RCC 7860 (cell line): ENCODE measurements around the gene ZMYND8.
"Not testable (repeated sequence)": the region's sequence is repeated elsewhere in the genome, so short reads cannot be mapped to it uniquely, and the experiment has no call there.

Experiments used
- DNase-seq: peaks from one replicate; pipeline ENCODE4 v3.0.0-alpha.2; 2015; ENCODE audit warnings: low spot score
- FAIRE-seq: peaks from 2 replicates; lab custom pipeline; 2012; peaks lifted over from hg19 to GRCh38; lab: Jason Lieb, UNC

ZMYND8 gene

GRCh38 chr20:47252879-47253307, 103.6 kb downstream of the ZMYND8 start:
- no peak for FAIRE-seq
- no peak for DNase-seq

GRCh38 chr20:47251154-47252020, 105.1 kb downstream of the ZMYND8 start:
- FAIRE-seq (no peak), DNase-seq (no peak)

DNA sequence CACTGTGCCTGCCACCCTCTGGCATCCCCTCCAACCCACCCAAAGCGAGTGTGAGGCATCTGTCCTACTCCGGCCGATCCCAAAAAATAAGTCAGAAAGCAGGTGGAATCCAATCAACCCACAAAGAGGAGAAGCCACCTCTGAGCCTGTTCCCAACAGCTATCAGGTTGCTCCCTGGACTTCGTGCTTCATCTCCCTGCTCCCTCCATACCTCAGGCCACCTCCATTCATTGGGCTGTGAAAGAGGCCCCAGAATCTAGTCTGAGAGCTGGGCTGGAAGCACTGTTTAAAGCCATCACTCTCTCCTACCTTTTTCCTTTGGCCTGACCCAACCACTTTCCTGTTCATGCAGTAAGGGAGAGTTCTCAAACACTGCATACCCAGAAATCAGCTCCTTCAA, 106.1 kb downstream of the ZMYND8 start:
- DNase-seq (no peak), FAIRE-seq (no peak)

DNA sequence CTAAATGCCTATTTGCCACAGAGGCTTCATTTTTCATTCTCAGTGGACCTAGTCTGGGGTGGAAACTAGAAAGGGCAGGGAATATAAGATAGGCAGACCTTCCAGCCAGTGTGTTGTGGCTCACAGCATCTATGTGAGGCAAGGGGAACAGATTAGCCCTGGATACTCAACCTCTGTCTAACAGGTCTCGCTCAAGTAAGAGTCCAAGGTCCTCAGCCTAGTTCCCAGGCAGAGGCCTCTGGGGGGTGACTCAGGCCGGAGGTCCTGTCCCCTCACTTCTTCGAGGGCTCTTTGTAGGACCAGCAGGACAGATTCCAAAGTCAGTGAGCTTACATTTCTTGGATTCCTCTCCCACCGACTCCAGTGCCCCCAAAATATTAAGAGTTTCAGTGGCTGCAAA, 106.6 kb downstream of the ZMYND8 start:
- no peak for FAIRE-seq

DNA sequence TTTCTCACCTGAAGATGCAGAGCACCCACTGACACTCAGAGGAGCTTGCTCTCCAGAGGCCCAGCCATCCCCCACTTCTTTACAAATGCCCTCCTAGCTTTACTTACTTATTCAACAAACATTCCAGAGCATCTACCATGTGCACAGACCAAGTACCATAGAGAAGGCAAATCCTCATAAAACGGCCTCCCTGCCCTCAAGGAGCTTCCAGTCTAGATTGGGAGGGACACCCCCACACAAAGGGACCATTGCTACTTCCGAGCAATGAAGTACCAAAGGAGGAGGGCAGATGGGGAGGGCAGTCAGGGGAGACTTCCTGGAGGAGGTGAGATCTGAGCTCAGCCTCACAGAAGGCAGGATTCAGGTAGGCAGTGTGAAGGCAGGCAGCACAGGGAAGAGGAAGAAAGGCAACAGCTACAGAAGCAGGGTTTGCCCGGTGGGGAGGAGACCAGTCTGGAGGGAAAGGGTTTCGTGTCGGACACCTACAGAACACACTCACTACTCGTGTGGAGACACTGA, 108.0 kb downstream of the ZMYND8 start:
- FAIRE-seq (no peak), DNase-seq (no peak)

More for the DNA sequence above, 106.6 kb downstream of the ZMYND8 start:
- DNase-seq, result no peak

DNA sequence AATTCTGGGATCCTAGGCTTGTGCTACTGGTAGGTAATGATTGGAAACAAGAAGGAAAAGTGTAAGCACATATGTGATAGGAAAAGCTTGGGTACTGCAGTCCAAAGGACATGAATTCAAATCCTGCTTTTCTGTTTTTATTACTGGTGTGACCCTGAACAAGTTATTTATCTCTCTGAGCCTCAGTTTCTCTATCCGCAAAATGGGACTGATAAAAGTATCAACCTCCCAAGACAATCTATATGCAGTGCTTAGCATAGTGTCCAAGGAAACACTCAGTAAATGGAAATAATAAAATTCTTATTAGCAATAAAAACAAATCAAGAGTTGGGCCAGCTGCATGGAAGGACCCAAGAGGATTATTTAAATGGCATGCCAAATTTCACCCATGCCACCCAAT, 108.5 kb downstream of the ZMYND8 start:
- DNase-seq (no peak), FAIRE-seq (no peak)

GRCh38 chr20:47246061-47246777, 110.3 kb downstream of the ZMYND8 start:
- FAIRE-seq, result no peak
- no peak for DNase-seq

GRCh38 chr20:47245166-47245565, 111.3 kb downstream of the ZMYND8 start:
- DNase-seq, FAIRE-seq: not testable (repeated sequence)

- FAIRE-seq (no peak), DNase-seq (no peak)
Measured at GRCh38 chr20:47244451-47244850, 112.0 kb downstream of the ZMYND8 start.

DNA sequence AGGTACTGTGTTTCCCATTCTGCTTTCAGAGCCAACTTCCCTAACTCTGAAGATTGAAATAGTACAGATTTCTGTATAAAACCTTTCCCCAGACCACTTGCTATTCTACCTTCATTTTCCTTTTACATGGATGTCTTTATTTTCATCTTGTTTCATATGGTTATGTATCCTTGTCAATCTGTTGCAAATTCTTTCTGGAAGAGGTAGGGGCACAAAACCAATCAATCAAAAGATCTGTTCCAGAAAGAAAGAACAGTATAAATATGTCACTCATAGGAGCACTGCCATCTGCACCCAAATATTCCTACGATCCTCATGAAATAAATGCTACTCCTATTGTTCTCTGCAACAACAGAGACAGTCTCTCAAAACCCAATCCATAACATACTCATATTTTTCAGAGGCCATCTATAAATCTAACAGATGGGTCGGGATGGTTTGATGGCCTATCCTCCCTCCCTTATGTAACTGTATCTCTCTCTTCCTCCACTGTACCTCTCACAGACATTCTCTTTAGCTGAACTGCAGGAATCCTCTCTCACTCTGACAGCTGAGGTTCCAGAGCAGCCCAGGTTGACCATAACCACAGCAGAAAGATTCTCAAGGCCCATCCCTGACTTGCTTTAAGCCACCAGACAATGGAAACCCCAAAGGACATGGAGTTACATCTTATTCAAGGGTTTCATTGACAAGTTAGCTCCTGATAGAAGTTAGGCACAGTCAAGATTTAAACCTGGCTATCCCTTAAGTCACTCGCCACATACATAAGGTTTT, 112.8 kb downstream of the ZMYND8 start:
- no peak for FAIRE-seq

DNA sequence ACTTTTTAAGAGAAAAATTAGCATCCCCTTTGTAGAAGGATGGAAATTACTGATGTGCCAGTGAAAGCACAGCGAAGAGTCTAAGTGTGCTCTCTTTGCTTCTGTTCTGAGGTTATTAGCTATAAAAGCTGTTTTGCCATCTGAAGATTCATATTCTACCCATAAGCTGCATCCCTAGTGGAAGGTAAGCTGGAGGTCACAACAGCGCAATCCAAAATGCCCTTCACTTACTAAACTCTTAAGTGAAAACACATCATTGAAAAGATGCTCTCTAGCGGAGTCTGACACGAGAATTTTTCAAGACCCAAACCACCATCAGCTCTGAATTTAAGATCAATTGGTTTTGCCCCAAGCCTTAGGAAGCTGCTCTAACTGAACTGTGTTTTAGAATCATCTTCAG, 113.5 kb downstream of the ZMYND8 start:
- DNase-seq, result no peak
- FAIRE-seq, result no peak

More for the DNA sequence above, 112.8 kb downstream of the ZMYND8 start:
- no peak for DNase-seq

DNA sequence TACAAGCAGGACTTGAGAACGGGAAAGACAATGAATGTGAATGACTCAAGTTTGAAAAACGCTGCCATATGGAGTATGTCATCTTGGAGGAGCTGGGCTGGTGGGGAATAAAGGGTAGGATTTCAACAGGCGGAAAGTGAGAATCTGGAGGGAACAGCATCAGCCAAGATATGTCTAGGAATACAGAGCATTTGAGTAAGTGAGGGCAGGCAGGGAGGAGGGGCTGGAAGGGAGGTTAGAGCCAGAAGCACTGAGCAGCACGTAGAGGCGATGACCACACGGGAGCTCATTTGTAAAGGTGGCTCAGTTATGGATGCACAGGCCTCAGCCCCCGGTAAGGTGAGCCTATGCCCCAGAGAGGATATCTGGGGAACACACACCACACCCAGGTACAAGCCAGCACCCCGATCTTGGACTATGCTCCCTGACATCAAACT, 115.1 kb downstream of the ZMYND8 start:
- DNase-seq (no peak), FAIRE-seq (no peak)

DNA sequence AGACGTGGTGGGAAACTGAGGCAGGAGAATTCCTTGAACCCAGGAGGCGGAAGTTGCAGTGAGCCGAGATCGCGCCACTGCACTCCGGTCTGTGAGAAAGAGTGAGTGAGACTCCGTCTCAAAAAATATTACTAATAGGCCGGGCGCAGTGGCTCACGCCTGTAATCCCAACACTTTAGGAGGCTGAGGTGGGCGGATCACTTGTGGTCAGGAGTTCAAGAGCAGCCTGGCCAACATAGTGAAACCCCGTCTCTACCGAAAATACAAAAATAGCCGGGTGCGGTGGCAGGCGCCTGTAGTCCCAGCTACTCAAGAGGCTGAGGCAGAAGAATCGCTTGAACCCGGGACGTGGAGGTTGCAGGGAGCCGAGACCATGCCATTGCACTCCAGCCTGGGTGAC, 116.4 kb downstream of the ZMYND8 start:
- FAIRE-seq, DNase-seq: not testable (repeated sequence)

DNA sequence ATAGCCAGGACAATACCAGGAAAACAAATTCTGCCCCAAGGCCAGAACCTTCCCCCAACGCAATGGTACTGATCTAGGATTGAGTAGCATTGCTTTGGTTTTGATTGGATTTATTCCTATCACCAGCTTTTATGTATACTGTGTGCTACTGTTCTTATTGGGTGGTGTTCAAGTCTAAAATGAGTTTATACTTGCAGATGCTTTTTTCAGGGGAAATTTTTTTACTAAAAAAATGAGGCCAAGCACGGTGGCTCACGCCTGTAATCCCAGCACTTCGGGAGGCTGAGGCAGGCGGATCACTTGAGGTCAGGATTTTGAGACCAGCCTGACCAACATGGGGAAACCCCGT, 116.8 kb downstream of the ZMYND8 start:
- no peak for FAIRE-seq
- no peak for DNase-seq

DNA sequence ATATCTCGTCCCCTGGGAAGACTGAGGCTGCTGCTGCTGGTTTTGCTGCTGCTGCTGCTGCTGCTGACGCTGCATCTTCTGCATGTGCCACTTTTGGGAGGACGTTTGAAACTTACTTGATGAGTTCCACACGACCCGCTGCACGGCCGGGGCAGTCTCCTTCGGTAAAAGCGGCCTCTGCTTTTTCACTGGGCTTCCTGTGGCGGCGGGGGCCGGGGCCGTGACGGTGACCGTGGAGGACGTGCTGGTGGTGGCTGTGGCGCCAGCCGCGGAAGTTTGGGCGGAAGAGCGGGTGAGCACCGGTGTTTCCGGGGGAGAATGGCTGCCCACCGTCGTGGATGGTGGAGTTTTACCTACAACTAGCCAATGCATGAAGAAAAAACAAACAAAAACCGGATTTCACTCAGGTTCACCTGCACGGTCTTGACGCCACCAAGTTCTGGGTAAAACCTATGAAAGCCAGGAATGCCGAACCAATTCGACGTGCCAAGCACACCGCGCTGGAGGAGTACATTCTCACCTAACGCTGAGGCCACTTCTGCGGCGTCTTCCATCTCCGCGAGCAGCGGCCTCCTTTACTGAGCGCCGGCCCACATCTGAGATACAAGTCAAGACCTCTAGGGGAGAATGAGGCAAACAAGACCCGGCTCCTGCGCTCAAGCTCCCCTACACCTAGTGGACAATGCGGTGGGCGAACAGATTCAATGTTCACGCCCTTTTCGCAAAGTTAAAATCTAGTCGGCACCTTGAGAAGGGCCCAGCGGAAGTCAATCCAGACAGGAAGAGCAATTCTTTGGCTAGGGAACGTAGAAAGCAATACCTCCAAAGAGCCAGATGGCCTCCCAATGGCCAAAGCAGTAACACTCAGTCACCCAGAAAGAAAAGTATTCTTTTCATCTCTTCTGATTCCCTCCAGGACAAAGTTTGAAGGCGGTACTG, 117.5 kb downstream of the ZMYND8 start:
- DNase-seq (no peak), FAIRE-seq (no peak)

DNA sequence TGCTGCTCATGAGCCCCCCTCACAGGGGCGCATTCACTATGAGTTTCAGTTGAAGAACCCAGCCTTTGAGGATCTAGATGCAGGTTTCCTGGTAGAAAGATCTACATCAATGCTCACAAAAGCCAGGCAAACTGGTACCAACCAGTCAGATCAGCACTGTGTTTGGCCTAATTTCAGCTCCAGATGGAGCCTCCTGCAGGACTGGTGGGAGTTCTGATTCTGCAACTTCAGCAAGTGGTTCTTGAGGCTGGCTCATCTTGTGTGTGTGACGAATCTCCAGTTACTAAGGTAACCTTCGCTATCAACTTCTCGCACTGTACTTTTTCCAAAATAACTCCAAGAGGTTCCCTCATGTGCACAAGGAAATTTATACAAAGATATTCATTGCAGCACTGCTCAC, 118.8 kb downstream of the ZMYND8 start:
- no peak for FAIRE-seq
- DNase-seq, result no peak

DNA sequence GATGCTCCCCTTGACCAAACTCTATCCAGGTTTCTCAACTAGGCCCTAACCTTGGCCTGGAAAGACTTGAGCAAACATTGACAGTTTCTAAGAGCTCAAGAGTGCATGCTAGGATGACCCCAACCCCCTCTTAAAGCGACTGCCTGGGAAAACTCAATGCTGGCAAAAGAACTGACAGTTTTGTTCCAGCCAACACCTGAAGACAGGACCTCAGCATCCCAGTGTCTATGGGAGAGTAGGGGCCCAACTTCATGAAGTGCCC, 119.9 kb downstream of the ZMYND8 start:
- DNase-seq (no peak), FAIRE-seq (no peak)

DNA sequence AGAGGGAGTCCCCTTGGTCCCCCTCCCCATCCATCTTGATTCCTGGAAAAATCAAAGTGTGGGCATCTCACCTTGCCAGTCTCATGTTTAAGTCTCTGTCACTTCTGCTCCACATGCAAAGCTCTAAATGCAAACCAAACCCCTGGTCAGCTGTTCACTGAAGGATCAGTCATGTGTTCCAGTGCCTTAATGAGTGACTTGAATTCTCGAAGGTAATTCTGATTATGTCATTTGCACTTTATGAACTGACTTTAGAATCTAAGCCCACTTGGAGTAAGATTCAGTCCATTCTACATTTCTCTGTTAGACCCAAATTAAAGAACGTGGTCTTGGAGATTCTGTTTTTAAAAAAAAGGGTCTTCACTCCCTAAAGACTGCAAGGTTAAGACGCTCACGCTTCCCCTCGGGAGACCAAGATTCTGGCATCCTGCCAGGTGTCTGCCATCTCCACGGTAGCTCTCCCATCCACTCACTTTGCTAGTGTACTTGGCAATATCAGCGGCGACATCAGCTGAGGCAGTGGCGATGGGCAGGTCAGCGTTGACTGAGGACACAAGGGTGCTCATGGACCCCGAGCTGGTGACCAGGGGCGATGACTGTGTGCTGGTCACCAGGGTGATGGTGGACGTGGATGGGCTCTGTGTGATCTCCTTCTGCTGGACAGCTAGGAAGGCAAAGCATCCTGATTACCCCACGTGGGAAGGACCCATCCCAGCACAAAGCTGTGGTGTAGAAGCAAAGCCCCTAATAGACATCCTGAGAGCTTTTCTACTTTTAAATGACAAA, 120.5 kb downstream of the ZMYND8 start:
- FAIRE-seq (no peak), DNase-seq (no peak)

DNA sequence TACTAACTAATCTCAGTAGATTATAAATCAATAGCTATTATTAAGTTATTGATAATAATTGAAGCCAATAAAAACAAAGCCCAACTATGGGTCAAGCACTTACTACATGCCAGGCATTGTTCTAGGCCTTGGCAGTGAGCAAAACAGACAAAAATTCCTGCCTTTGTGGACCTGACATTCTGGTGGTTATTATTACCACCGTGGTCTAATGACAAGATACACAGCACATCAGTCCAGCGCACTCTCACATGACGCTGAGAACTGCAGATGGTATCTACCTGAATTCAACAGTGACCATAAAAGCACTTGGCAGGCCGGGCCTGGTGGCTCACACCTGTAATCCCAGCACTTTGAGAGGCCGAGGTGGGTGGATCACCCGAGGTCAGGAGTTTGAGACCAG, 121.4 kb downstream of the ZMYND8 start:
- DNase-seq (no peak), FAIRE-seq (no peak)
